Activated CD4-positive, alpha-beta T cell treated with anti-CD3 and anti-CD28 coated beads, Interleukin-2, amount 50 U/mL, for 1 hour (primary cell): Measurements from ENCODE around the gene AIPL1.

Experiments used
- DNase-seq: peaks from one replicate; pipeline ENCODE4 v3.0.0-alpha.2; 2020

Gene AIPL1

GRCh38 chr17:6413065-6413464, 21.9 kb downstream of the AIPL1 start:
- no peak for DNase-seq

- no peak for DNase-seq
These were observed 26.2 kb downstream of the AIPL1 start for GRCh38 chr17:6408735-6409134.

- no peak for DNase-seq
These were observed 26.6 kb downstream of the AIPL1 start for GRCh38 chr17:6408276-6408675.

- DNase-seq: no peak
These were observed 32.7 kb downstream of the AIPL1 start for GRCh38 chr17:6402258-6402657.

GRCh38 chr17:6398955-6399354, 36.0 kb downstream of the AIPL1 start:
- no peak for DNase-seq

- DNase-seq: no peak
These were observed 40.8 kb downstream of the AIPL1 start for GRCh38 chr17:6394055-6394606.

- DNase-seq: no peak
These were observed 41.5 kb downstream of the AIPL1 start for GRCh38 chr17:6393351-6393952.

- no peak for DNase-seq
These were observed 42.1 kb downstream of the AIPL1 start for GRCh38 chr17:6392609-6393350.

- DNase-seq: no peak
These were observed 46.5 kb downstream of the AIPL1 start for GRCh38 chr17:6388416-6388815.

- DNase-seq: no peak
These were observed 47.1 kb downstream of the AIPL1 start for GRCh38 chr17:6387858-6388257.

GRCh38 chr17:6387442-6387841, 47.5 kb downstream of the AIPL1 start:
- no peak for DNase-seq

GRCh38 chr17:6386041-6386630, 48.8 kb downstream of the AIPL1 start:
- no peak for DNase-seq

- no peak for DNase-seq
These were observed 50.4 kb downstream of the AIPL1 start for GRCh38 chr17:6384481-6384880.

- DNase-seq: no peak
These were observed 53.1 kb downstream of the AIPL1 start for GRCh38 chr17:6381526-6382465.

GRCh38 chr17:6380915-6381438, 53.9 kb downstream of the AIPL1 start:
- no peak for DNase-seq

GRCh38 chr17:6377906-6378305, 57.0 kb downstream of the AIPL1 start:
- DNase-seq: no peak

- DNase-seq: no peak
These were observed 58.0 kb downstream of the AIPL1 start for GRCh38 chr17:6376931-6377361.

- no peak for DNase-seq
These were observed 60.1 kb downstream of the AIPL1 start for GRCh38 chr17:6374761-6375312.

GRCh38 chr17:6374271-6374691, 60.6 kb downstream of the AIPL1 start:
- no peak for DNase-seq
